ENCODE results near the gene NPBWR2. TPM values are rescaled to one million over a fixed set of nuclear protein-coding genes. Genes with fewer than 3 reads are reported as not detected.

Gene NPBWR2
- total and polyA plus RNA-seq, 2 donors (not counting 1 experiment from before 2014, with no cell fraction given): not detected

- no peaks in the 10 kb centered on the region for H4K20me1 ChIP-seq (ENCODE audit: control insufficient read depth, extremely low read depth, insufficient read depth, low read length)
- DNase-seq (ENCODE audit: low read depth in 2 of 2): no peak
- H3K4me3 ChIP-seq (replicated peaks in 1 of 4; ENCODE audit: control extremely low read depth in 1 of 4, insufficient read depth in 1 of 4, low read depth in 3 of 4, low read length in 4 of 4): no peak overlapping the region
- peaks cover 10% of the 10 kb centered on the region for H3K4me1 ChIP-seq (ENCODE audit: control insufficient read depth, extremely low read depth, insufficient read depth, low read length)
- no peak overlapping the region for H2AFZ ChIP-seq (ENCODE audit: low read length)
- no peaks in the 10 kb centered on the region for H3K9me3 ChIP-seq (ENCODE audit: control insufficient read depth, insufficient read depth, low read depth, low read length)
- no peak overlapping the region for H3K27ac ChIP-seq (ENCODE audit: insufficient read depth, low read length)
- H3K36me3 ChIP-seq (ENCODE audit: control insufficient read depth, insufficient read depth, low read length): no peaks in the 10 kb centered on the region
- no peak overlapping the region for H3K9ac ChIP-seq (ENCODE audit: insufficient read depth, low read length)
- TF ChIP-seq CTCF (conservative IDR thresholded peaks at IDR 0.05 in 1 of 2, IDR thresholded peaks at IDR 0.05 in 1 of 2; ENCODE audit: low read depth in 1 of 2, low read length in 2 of 2) (no peak), EZH2 (IDR thresholded peaks at IDR 0.05; ENCODE audit: low read length, missing control alignments) (no peak)
- no peak overlapping the region for H3K4me2 ChIP-seq (ENCODE audit: extremely low read depth, insufficient read depth, low read length)
- no peaks in the 10 kb centered on the region for H3K79me2 ChIP-seq (ENCODE audit: control insufficient read depth, insufficient read depth, low read length)
- H3K27me3 ChIP-seq (ENCODE audit: control insufficient read depth, insufficient read depth, low read length): peaks cover 24% of the 10 kb centered on the region
These were observed 25.8 kb downstream of the NPBWR2 start for GRCh38 chr20:64081624-64081964.

GRCh38 chr20:64080813-64081623 is 26.3 kb downstream of the NPBWR2 start:
- Histone ChIP-seq H3K9me3 (ENCODE audit: control insufficient read depth, insufficient read depth, low read depth, low read length) (no peaks in the 10 kb centered on the region), H4K20me1 (ENCODE audit: control insufficient read depth, extremely low read depth, insufficient read depth, low read length) (no peaks in the 10 kb centered on the region), H3K4me3 (replicated peaks in 1 of 4; ENCODE audit: control extremely low read depth in 1 of 4, insufficient read depth in 1 of 4, low read depth in 3 of 4, low read length in 4 of 4) (peak overlapping the region in 1 of 4 experiments; percentile 57), H2AFZ (ENCODE audit: low read length) (no peak overlapping the region), H3K27ac (ENCODE audit: insufficient read depth, low read length) (no peak overlapping the region), H3K9ac (ENCODE audit: insufficient read depth, low read length) (no peak overlapping the region), H3K4me2 (ENCODE audit: extremely low read depth, insufficient read depth, low read length) (no peak overlapping the region), H3K79me2 (ENCODE audit: control insufficient read depth, insufficient read depth, low read length) (no peaks in the 10 kb centered on the region), H3K36me3 (ENCODE audit: control insufficient read depth, insufficient read depth, low read length) (no peaks in the 10 kb centered on the region), H3K27me3 (ENCODE audit: control insufficient read depth, insufficient read depth, low read length) (peaks cover 21% of the 10 kb centered on the region), H3K4me1 (ENCODE audit: control insufficient read depth, extremely low read depth, insufficient read depth, low read length) (peaks cover 10% of the 10 kb centered on the region)
- TF ChIP-seq CTCF (conservative IDR thresholded peaks at IDR 0.05 in 1 of 2, IDR thresholded peaks at IDR 0.05 in 1 of 2; ENCODE audit: low read depth in 1 of 2, low read length in 2 of 2) (no peak), EZH2 (IDR thresholded peaks at IDR 0.05; ENCODE audit: low read length, missing control alignments) (no peak)
- DNase-seq (ENCODE audit: low read depth in 2 of 2): no peak

GRCh38 chr20:64080013-64080812 is 27.2 kb downstream of the NPBWR2 start, which contains the start of gene OPRL1:
TSS of gene OPRL1 (plus strand) at chr20:64080082. CDS start at chr20:64092721, 12,639 bp downstream.
- peak within 1 kb of the TSS; percentile 49 for H2AFZ ChIP-seq (ENCODE audit: low read length)
- H3K9ac ChIP-seq (ENCODE audit: insufficient read depth, low read length): peak within 1 kb of the TSS; percentile 55
- peak within 1 kb of the TSS; percentile 87 for H3K4me2 ChIP-seq (ENCODE audit: extremely low read depth, insufficient read depth, low read length)
- H3K27ac ChIP-seq (ENCODE audit: insufficient read depth, low read length): peak within 1 kb of the TSS; percentile 14
- DNase-seq (ENCODE audit: low read depth in 2 of 2): peak in 1 of 2 donors; percentile 19
- TF ChIP-seq EZH2 (IDR thresholded peaks at IDR 0.05; ENCODE audit: low read length, missing control alignments) (no peak), CTCF (conservative IDR thresholded peaks at IDR 0.05 in 1 of 2, IDR thresholded peaks at IDR 0.05 in 1 of 2; ENCODE audit: low read depth in 1 of 2, low read length in 2 of 2) (no peak)
- H4K20me1 ChIP-seq (ENCODE audit: control insufficient read depth, extremely low read depth, insufficient read depth, low read length): no peaks in the 10 kb centered on the region
- no peaks in the 10 kb centered on the region for H3K9me3 ChIP-seq (ENCODE audit: control insufficient read depth, insufficient read depth, low read depth, low read length)
- H3K27me3 ChIP-seq (ENCODE audit: control insufficient read depth, insufficient read depth, low read length): peaks cover 13% of the 10 kb centered on the region
- no peaks in the 10 kb centered on the region for H3K36me3 ChIP-seq (ENCODE audit: control insufficient read depth, insufficient read depth, low read length)
- peaks cover 10% of the 10 kb centered on the region for H3K4me1 ChIP-seq (ENCODE audit: control insufficient read depth, extremely low read depth, insufficient read depth, low read length)
- peak within 1 kb of the TSS; percentile 58 to 89 (median 76) for H3K4me3 ChIP-seq (replicated peaks in 1 of 4; ENCODE audit: control extremely low read depth in 1 of 4, insufficient read depth in 1 of 4, low read depth in 3 of 4, low read length in 4 of 4)
- no peaks in the 10 kb centered on the region for H3K79me2 ChIP-seq (ENCODE audit: control insufficient read depth, insufficient read depth, low read length)
